Epidermal melanocyte (primary cell): ENCODE measurements around the gene CDC42EP4.

Experiments
- DNase-seq: peaks from one replicate; pipeline ENCODE4 v3.0.0; 2011; ENCODE audit warnings: low spot score; ENCODE audit not compliant: insufficient read length

Gene CDC42EP4

DNA sequence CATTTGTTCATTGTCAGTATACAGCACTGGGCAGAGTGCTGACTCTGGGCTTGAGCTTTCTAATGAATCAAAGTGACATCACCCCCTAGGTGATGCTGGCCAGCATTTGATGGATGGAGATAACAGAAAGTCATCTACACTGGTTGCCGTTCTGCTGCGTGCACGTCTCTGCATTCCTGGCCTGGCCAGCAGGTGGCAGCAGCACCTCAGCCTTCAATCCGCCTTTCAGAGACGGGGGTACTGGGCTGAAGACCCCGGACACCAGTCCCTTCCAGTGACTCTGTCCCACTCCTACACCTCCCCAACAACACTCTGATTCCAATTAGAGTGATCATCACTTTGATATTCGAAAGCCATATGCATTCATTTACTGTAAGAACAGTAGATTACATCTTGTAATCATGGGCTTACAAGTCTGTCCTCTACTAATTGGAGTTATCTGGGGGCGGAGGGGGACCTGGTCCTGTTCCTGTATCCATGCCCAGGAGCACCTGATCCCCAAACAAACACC lies 56.1 kb downstream of the CDC42EP4 start:
- DNase-seq: no peak

DNA sequence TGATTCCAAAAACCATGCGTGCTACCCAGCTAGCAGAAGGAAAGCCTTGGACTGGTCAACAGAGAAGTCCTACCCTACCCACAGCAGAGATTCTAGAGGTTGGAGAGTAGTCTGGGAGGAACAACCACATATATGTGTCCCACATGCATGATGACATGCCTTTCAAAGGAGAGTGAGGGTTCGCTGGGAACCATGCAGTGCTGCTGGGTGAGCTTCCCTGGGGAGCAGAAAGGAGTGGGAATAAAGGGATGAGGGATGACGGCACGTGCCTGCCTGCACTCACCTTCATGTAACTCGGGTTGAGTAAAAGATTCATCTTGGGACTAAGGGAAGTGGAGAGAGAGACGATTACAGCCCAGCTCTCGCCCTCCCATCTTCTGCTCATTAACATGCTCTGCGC lies 59.9 kb downstream of the CDC42EP4 start:
- DNase-seq: no peak

DNA sequence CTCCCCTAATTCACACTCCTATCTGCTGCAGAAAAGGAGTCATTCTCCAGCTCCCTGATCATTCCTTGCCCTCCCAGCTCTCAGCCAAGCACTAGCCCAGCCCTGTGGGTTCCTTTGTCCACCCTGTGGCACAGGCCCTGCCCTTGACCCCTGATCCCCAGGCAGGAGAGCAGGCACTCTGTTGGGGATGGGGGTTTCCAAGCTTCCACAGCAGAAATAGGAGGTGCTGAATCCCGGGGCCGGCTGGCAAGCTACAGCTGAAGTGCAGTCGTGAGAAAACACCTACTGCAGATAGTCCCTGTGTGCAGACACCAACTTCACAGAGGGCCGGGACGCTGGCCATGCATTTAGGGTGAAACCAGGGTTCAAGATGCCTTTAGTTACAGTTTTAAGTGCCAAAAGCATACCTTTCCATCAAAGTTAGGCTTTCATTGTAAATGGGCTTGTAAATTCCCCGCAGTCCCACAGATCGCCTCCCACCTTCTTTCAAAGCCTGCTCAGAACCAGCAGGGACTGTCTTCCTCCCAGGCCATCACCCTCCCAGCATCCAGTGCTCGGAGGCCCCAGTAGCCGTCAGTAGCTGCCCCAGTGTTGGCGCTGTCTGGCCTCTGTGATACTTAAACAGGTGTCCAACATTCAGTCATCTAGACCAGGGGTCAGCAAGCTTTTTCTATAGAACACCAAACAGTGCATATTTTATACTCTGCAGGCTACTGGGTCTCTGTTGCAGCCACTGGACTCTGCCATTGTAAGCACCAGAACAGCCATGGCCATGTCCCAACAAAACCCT lies 60.8 kb downstream of the CDC42EP4 start:
- no peak for DNase-seq

DNA sequence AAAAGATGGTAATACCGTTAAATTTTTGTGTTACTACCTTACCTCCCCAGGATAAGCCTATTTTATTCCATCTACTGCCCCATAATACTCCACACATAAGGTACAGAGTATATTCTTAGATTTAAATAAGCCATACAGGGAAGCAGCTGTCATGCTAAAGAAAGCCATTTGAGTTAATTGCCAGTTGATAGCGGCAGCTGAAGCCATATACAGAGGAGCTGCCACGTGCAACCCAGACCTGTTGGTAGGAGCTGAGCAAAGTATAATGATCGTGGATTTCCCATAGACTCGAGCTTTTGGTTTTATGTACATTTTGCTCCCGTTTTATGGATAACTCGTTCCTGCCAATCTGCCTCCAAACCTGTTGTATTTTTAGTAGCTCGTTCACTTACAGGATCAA lies 62.1 kb downstream of the CDC42EP4 start:
- no peak for DNase-seq

DNA sequence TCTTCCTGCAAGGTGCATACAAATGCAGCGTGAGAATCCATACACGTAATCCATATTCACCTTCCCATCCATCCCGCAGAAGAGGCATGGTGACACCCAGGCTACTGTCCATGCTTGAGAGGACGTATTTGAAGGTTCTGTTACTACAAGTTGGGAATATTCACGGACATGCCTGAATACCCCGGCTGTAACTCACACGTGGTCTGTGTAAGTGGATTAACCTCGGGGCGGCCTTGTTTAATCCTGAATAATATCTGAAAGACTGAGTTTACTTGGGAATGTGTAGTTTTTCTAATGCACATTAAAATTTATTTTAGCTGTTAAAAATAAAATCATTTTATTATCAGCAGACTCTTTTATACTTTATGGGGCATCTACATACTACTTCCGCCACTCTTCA lies 63.3 kb downstream of the CDC42EP4 start:
- no peak for DNase-seq

DNA sequence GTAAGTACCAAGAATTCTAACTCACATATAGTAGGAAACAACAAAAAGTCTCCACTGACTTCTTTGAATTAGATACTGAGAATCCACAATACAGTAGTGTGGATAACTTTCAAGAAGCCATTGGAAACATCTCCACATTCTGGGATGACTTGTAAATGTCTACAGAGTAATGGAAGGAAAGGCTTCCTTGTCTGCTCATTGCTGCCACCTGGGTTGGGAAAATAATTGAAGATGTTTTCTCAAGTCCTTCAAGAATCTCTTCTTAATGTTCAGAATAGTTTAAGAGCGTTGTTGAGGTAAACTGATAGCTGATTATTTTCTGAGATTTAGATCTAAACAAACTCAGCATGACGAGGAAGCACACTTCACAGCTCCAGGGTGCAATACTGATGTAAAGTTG lies 64.1 kb downstream of the CDC42EP4 start:
- DNase-seq: no peak

DNA sequence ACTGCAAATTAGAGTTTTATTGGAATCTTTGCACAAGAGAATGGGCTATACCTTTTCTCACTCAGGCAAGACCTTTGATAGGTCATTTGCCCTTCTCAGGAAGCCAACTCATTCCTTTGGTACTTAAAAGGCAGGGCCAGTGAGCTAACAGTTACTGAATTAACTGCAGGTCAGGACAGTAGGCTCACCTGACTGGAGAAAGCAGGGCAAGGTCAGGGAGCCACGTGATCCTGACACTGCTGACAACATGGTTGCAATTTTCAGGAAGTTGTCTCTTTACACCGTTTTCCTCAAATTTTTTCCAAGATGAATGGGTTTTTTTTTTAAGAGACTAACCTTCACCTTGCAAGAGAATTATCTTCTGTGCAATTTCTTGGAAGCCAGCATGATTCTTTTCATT lies 71.2 kb downstream of the CDC42EP4 start:
- DNase-seq: no peak

DNA sequence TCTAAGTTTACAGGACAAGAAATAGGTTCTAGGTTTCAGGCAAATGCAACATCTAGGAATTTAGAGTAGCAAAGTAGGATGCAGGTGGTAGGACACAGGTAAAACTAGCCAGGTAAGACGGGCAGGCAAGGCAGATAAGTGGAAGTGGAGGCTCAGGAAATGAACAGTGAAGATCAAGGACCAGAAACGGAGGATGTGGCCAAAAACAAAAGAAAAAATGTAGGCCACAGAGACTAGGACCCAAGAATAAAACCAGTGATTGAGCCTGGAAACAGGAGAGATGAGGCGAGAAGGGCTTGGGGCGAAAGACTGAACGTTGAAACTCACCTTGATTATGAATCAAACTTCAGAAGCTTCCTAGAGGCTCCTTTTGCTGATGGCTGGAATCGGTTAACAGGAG lies 74.1 kb downstream of the CDC42EP4 start:
- no peak for DNase-seq

DNA sequence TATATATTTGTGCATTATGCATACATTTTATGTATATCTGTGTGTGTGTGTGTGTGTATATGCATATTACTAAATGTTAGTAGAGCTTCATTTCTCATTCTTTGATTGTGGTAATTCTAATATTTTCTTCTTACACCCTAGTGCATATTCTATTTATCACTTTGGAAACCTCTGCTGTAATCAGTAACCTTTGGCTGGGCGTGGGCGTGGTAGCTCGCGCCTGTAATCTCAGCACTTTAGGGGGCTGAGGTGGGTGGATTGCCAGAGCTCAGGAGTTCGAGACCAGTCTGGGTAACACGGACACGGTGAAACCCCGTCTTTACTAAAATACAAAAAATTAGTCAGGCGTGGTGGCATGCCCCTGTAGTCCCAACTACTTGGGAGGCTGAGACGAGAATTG lies 77.1 kb downstream of the CDC42EP4 start:
- DNase-seq: no peak
